ENCODE results near the gene GASK1A.

DNA sequence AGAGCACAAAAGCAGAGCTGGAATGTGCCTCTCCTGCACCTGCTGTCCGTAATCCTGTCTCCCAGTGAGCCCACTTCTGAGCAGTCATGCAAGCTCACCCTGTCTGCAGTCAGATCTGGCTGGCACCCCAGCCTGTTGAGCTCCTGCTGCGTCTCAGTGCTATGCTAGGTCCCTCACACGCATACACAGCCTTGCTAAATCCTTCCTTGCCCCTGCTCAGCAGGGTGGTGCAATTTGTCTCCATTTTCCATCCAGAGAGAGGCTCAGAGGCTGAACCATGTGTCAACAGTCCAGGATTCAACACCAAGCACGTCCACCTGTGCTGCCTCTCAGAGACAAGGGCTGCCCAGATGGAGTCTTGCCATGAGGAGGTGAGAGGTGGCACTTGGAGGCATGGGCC lies 115.7 kb downstream of the GASK1A start:
- no peak for TF ChIP-seq ELF4 (IDR thresholded peaks at IDR 0.05)
- TF ChIP-seq, protein P1, sequence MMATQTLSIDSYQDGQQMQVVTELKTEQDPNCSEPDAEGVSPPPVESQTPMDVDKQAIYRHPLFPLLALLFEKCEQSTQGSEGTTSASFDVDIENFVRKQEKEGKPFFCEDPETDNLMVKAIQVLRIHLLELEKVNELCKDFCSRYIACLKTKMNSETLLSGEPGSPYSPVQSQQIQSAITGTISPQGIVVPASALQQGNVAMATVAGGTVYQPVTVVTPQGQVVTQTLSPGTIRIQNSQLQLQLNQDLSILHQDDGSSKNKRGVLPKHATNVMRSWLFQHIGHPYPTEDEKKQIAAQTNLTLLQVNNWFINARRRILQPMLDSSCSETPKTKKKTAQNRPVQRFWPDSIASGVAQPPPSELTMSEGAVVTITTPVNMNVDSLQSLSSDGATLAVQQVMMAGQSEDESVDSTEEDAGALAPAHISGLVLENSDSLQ (IDR thresholded peaks at IDR 0.05): no peak
- no peak for TF ChIP-seq FOXM1 (IDR thresholded peaks at IDR 0.05; ENCODE audit: borderline replicate concordance)
- no peak for TF ChIP-seq FOXA1 (IDR thresholded peaks at IDR 0.05)
- TF ChIP-seq SP1 (IDR thresholded peaks at IDR 0.05): no peak
- no peak for TF ChIP-seq ZNF384 (IDR thresholded peaks at IDR 0.05)
- TF ChIP-seq HDGF (IDR thresholded peaks at IDR 0.05; ENCODE audit: borderline replicate concordance): no peak
- TF ChIP-seq NFRKB (IDR thresholded peaks at IDR 0.05): no peak

All from HEK293T (cell line).